RWPE2 (cell line): Measurements from ENCODE around the gene C2CD2L.

ENCODE experiments used
- ATAC-seq: fragments of 200-7000 bp; cut with Tn5 transposase; 3 replicates; pipeline ENCODE4 v1.9.1; 2021; ENCODE audit warnings: low read depth
- DNase-seq: peaks from one replicate; pipeline ENCODE4 v3.0.0-alpha.2; 2020; ENCODE audit warnings: low spot score
- H3K27ac ChIP-seq: fragments of 450-650 bp; 2 replicates; pipeline ENCODE4 v1.5.1; 2017; ENCODE audit warnings: mild to moderate bottlenecking; ENCODE audit not compliant: poor library complexity, severe bottlenecking
- H3K27me3 ChIP-seq: fragments of 250-450 bp; sonication (Bioruptor Pico); 2 replicates; pipeline ENCODE4 v1.5.1; 2021; ENCODE audit warnings: mild to moderate bottlenecking, moderate library complexity; ENCODE audit not compliant: insufficient read depth, poor library complexity, severe bottlenecking
- H3K36me3 ChIP-seq: fragments of 250-450 bp; sonication (Bioruptor Pico); 2 replicates; pipeline ENCODE4 v1.5.1; 2020; ENCODE audit warnings: low read depth, mild to moderate bottlenecking, moderate library complexity
- H3K4me1 ChIP-seq: fragments of 250-450 bp; sonication (Bioruptor Pico); 2 replicates; pipeline ENCODE4 v1.5.1; 2021; ENCODE audit warnings: mild to moderate bottlenecking, moderate library complexity; ENCODE audit not compliant: insufficient read depth, poor library complexity, severe bottlenecking
- H3K4me3 ChIP-seq: fragments of 250-450 bp; sonication (Bioruptor Pico); 2 replicates; pipeline ENCODE4 v1.5.1; 2021; ENCODE audit warnings: mild to moderate bottlenecking, moderate library complexity; ENCODE audit not compliant: severe bottlenecking
- H3K9me3 ChIP-seq: fragments of 250-450 bp; sonication (Bioruptor Pico); 2 replicates; pipeline ENCODE4 v1.5.1; 2021; ENCODE audit warnings: mild to moderate bottlenecking, moderate library complexity; ENCODE audit not compliant: severe bottlenecking
- CTCF ChIP-seq: fragments of 450-650 bp; IDR thresholded peaks from one replicate; pipeline ENCODE4 v1.5.1; 2017; ENCODE audit warnings: mild to moderate bottlenecking, moderate library complexity; ENCODE audit not compliant: poor library complexity, severe bottlenecking

Gene C2CD2L

GRCh38 chr11:119084663-119085436 lies 22.3 kb upstream of the C2CD2L start, which contains the start of gene HMBS:
HMBS (plus strand) TSS chr11:119084881; CDS start chr11:119085034, 153 bp downstream.
- no peak for TF ChIP-seq CTCF
- Histone ChIP-seq H3K4me1 (peaks cover 12% of the 10 kb centered on the region), H3K27me3 (no peaks in the 10 kb centered on the region), H3K4me3 (peak within 1 kb of the TSS; percentile 91), H3K36me3 (peaks cover 24% of the 10 kb centered on the region), H3K27ac (peak within 1 kb of the TSS; percentile 53), H3K9me3 (no peaks in the 10 kb centered on the region)
- DNase-seq: peak; percentile 86
- peak; percentile 86 for ATAC-seq

- peaks cover 21% of the 10 kb centered on the region for H3K36me3 ChIP-seq
- H3K4me1 ChIP-seq: peaks cover 12% of the 10 kb centered on the region
- no peaks in the 10 kb centered on the region for H3K9me3 ChIP-seq
- ATAC-seq: peak; percentile 28
- H3K27ac ChIP-seq: peak overlapping the region; percentile 53
- TF ChIP-seq CTCF: no peak
- DNase-seq: no peak
- H3K27me3 ChIP-seq: no peaks in the 10 kb centered on the region
- peak overlapping the region; percentile 91 for H3K4me3 ChIP-seq
Observed at GRCh38 chr11:119085437-119085847, 21.7 kb upstream of the C2CD2L start.

GRCh38 chr11:119087123-119087522 lies 20.0 kb upstream of the C2CD2L start:
- Histone ChIP-seq H3K27ac (peak overlapping the region; percentile 17), H3K4me1 (peaks cover 12% of the 10 kb centered on the region), H3K27me3 (no peaks in the 10 kb centered on the region), H3K9me3 (no peaks in the 10 kb centered on the region), H3K36me3 (peaks cover 7% of the 10 kb centered on the region; the same call in 1 of the 2 replicates), H3K4me3 (no peak overlapping the region)
- TF ChIP-seq CTCF: no peak
- DNase-seq (no peak), ATAC-seq (no peak)

- DNase-seq (no peak), ATAC-seq (no peak)
- peaks cover 14% of the 10 kb centered on the region for H3K36me3 ChIP-seq
- TF ChIP-seq CTCF: no peak
- H3K27ac ChIP-seq: peak overlapping the region; percentile 17
- H3K27me3 ChIP-seq: no peaks in the 10 kb centered on the region
- H3K9me3 ChIP-seq: no peaks in the 10 kb centered on the region
- H3K4me1 ChIP-seq: peaks cover 12% of the 10 kb centered on the region
- H3K4me3 ChIP-seq: no peak overlapping the region
Observed at GRCh38 chr11:119087747-119088241, 19.4 kb upstream of the C2CD2L start.

- H3K4me3 ChIP-seq: no peak overlapping the region
- peaks cover 20% of the 10 kb centered on the region for H3K36me3 ChIP-seq
- H3K27ac ChIP-seq: no peak overlapping the region
- H3K9me3 ChIP-seq: no peaks in the 10 kb centered on the region
- no peak for DNase-seq
- TF ChIP-seq CTCF: no peak
- H3K4me1 ChIP-seq: peaks cover 12% of the 10 kb centered on the region
- no peaks in the 10 kb centered on the region for H3K27me3 ChIP-seq
- ATAC-seq: no peak
Observed at GRCh38 chr11:119088406-119088805, 18.7 kb upstream of the C2CD2L start.
